Measurements from ENCODE around the gene CCDC174.
A peak's percentile ranks its signal among the peaks of the same experiment; 100 is the strongest.
"Not testable (repeated sequence)": the region's sequence is repeated elsewhere in the genome, so short reads cannot be mapped to it uniquely, and the experiment has no call there.

CCDC174 gene

DNA sequence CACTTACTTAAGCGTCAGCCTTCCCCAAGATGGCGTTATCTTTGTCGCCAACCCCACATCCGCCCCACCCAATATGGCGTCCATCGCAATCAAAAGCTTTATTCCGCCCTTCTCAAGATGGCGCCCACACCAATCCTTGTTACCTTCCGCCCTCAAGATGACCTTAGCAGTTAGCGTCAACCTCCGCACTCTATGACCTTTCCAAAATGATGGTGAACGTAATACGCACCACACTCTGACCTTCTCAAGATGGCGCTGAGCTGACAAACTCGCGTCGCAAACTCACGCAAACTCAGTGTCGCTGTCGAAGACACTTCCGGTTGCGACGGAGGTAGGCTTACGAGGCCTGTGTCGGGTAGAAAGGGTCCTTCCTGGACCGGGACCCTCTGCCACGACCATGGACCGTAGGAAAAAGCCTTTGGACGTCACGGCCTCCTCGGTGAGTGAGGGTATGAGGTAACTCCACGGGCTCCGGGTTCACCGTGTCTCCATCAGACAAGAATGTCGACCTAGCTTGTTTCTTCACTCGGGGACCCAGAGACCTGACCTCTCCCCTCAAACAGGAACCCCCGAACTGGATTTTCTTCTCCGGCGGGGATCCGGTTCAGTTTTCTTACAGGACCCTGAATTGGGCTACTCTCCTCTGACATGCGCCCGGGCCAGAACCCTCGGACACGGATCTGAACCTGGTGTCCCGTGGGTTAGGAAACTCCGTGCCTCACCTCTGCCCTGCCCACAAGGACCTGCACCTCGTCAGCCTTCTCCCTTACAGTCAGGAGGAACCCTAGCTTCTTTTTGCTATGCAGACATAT is at the start of gene CCDC174:
TSS of gene CCDC174 (plus strand) at position 323 of the 812 bp plus-strand sequence. CDS start at position 398, 75 bp downstream.
- DNase-seq = peak; percentile 99

DNA sequence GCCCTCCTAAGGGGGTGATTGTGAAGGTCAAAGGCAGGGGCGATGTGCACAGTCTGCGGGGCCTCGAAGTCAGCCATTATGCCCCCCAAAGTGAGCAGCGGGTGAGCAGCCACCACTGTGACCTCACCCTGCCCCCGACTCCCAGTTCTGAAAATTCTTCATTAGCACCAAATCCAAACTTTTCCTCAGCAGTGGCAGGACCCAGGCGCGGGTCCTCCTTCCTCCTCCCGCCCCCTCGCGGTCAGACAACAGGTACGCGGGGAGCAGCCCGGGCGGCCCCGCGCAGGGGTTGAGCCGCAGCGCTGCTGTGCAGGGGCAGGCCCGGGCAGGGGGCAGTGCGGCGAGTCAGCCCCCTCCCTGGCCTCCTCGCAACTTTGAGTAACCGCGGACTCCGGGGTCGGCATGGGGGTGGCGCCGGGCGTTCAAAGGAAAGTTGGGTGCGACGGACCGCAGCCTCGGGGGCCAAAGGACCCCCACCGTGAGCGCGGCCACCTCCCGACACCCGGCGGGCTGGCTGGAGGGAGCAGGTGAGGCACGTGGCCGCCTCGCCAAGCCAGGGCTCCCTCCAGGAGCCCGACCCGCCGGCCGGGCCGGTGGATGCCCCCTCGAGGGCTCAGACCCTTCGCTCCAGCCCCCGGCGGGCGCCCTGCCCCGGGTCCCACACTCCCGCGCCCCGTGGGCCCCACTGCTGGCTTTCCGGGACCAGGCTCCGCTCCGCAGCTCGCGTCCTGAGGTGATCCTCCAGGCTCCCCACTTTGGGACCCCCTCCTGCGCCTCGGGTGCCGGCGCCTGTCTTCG is 49.4 kb upstream of the CCDC174 start:
- DNase-seq = no peak

DNA sequence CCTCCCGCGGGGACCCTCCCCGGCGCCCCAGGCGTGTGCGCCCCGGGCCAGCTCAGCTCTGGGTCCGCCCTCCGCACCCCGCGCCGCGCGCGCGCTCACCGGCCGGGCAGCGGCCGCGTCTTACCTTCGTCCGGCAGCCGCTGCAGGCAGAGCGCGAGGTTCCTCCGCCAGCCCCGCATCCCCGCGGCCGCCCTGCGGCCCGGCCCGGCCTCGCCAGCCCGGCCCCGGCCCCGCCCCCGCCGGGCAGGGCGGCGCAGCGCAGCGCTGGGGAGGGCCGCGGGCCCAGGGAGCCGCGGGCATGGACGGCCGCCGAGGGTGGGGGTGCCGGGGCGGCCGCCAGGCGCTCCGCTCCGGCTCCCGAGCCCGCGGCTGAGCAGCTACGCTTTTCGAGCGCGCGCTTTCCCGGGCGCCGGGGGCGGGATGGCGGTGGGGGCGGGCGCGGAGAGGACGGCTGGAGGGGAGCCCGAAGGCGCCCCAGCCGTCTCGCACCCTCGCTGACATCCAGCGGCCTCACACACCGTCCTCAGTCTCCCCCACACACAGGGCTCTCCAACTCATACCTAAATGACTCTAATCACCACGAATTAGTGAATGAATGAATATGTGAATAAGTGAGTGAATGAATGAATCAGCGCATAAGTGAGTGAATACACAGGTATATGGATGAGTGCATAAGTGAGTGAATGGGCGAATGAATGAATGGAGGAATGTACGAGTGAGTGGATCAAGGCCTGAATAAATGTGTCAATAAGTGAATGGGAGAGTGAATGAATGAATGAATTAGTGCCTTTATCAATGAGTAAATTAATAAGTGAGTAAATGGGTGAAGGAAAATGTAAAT is 48.5 kb upstream of the CCDC174 start:
- no peak for DNase-seq

GRCh38 chr3:14605067-14605466 is 46.5 kb upstream of the CCDC174 start:
- no peak for DNase-seq

DNA sequence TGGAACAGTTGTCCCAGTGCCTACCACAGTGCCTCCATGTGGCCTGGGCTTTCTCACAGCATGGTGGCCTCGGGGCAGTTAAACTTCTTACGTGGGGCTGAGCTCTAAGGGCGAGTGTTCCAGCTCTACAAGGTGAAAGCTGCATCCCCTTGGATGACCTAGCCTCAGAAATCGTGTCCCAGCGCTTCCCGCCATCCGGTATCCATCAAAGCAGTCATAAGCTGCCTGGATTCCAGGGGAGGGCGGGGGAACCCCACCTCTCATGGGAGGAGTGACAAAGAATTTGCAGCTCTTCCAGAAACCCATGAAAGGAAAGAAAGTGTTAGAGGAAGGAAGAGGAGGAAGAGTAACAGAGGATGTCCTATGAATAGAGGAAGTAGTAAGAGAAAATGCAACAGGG is 45.8 kb upstream of the CCDC174 start:
- DNase-seq = no peak

DNA sequence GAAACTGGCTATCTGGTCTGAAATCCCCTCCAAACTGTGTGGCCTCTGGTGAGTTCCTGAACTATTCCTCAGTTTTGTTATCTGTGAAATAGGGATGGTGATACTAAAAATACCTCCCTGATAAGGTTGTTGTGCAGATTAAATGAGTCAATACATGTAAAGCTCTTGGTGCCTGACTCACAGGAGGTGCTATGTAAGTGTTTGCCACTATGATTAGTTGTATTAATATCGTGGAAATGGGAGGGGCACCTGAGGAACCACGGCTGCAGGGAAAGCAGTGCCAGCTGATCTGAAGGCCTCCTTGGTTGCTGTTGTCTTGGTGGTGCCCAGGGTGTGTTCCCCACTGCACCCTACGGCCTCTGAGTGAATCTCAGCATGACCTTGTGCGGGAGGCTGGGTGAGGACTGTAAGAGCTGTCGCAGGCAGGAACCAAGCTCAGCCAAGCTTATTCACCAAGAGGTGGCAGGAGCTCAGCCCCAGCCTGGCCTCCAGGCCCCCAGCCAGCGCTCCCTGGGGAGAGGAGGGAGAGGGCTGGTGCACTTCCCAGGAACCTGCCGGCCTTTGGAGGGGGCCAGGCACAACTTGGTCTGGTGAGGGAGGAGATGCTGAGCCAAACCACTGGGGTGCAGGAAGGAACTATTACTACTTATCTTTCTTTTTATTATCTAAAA is 44.8 kb upstream of the CCDC174 start:
- no peak for DNase-seq

DNA sequence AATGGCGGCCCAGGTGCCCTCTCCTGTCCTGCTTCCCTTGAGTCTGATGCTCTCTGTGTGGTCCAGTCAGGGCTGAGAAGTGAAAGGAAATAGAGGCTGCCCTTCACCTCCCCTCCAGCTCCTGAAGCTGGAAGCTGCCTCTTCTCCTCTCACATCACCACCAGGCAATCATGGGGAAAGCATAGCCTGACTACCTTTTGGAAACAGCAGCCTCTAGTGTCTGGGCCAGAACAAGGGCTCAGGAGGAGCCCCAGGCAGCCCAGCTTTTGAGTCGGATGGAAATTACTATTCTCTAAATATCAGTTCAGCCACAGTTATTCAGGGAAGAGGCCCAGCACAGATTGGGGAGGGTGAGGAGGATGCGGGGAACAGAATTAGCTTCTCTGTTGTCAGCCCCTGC is 43.3 kb upstream of the CCDC174 start:
- DNase-seq = no peak

GRCh38 chr3:14609058-14609457 is 42.5 kb upstream of the CCDC174 start:
- not testable (repeated sequence) for DNase-seq

GRCh38 chr3:14609506-14609905 is 42.1 kb upstream of the CCDC174 start:
- DNase-seq = no peak

- DNase-seq = no peak
These were observed 41.6 kb upstream of the CCDC174 start for GRCh38 chr3:14609941-14610340.

GRCh38 chr3:14614189-14614588 is 37.4 kb upstream of the CCDC174 start:
- DNase-seq = no peak

DNA sequence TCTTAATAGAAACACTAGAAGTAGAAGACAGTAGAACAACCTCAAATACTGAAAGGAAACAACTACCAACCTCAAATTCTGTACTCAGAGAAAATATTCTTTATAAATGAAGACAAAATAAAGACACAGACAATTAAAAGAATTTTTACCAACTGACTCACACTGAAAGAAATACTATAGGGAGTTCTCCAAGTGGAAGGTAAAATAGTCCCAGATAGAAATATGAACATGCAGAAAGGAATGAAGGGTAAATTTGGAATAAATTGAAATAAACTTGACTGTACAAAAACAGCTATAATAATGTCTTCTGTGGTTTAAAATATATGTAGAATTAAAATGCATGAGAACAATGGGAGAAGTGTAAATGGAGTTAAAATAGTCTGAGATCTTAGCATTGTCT is 36.7 kb upstream of the CCDC174 start:
- DNase-seq = no peak

- no peak for DNase-seq
These were observed 34.7 kb upstream of the CCDC174 start for GRCh38 chr3:14616606-14617507.

GRCh38 chr3:14617508-14618023 is 34.0 kb upstream of the CCDC174 start:
- no peak for DNase-seq

- no peak for DNase-seq
These were observed 32.0 kb upstream of the CCDC174 start for GRCh38 chr3:14619605-14620004.

GRCh38 chr3:14620512-14620911 is 31.1 kb upstream of the CCDC174 start:
- no peak for DNase-seq

DNA sequence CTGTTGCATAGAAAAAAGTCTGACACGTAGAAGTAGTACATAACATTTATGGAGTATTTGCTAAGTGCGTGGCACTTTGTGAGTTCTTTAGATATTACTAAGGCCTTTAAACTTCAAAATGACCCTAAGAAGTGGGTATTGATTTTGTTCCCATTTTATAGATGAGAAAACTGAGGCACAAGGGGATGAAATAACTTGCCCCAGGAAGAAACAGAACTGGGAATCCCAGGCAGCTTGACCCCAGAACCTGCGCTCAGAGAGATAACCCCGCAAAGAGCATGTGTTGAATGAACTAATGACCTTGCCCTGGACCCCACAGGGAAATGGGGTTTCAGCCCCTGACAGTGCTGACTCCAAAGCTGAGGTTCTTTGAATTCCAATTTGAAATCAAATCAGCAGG is 30.5 kb upstream of the CCDC174 start:
- DNase-seq = no peak

DNA sequence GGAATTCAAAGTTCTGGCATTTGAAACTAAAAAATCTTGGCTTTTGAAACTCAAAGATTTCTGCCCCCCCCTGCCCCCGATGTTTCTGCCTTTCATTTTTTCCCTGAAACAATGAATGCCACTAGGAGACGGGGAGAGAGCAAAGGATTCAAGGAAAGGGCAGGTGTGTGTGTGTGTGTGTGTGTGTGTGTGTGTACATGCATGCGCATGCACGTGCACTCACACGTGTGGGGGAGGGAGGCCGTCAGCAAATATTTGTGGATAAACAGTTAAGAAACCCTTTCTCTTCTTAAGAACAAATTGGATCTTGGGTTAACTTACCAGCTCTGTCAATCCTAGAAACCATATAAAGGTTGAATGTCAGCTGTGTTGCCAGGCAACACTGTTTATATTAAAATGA is 29.2 kb upstream of the CCDC174 start:
- no peak for DNase-seq

- no peak for DNase-seq
These were observed 28.0 kb upstream of the CCDC174 start for GRCh38 chr3:14623569-14624051.

- DNase-seq = no peak
These were observed 27.1 kb upstream of the CCDC174 start for GRCh38 chr3:14624498-14624897.

GRCh38 chr3:14625443-14625842 is 26.1 kb upstream of the CCDC174 start:
- DNase-seq = no peak

All from Kasumi-1 (cell line).